ENCODE data around the gene ABHD17A.
A peak's percentile ranks its signal among the peaks of the same experiment; 100 is the strongest.
"Not testable (repeated sequence)": the region's sequence is repeated elsewhere in the genome, so short reads cannot be mapped to it uniquely, and the experiment has no call there.

ABHD17A gene

GRCh38 chr19:1911098-1911497 lies 25.8 kb upstream of the ABHD17A start:
- no peak for DNase-seq (ENCODE audit: low read depth in 1 of 2, low spot score in 1 of 2)

GRCh38 chr19:1910177-1910576 lies 24.9 kb upstream of the ABHD17A start:
- no peak for DNase-seq (ENCODE audit: low read depth in 1 of 2, low spot score in 1 of 2)

GRCh38 chr19:1909761-1910080 lies 24.4 kb upstream of the ABHD17A start:
- no peak for DNase-seq (ENCODE audit: low read depth in 1 of 2, low spot score in 1 of 2)

DNA sequence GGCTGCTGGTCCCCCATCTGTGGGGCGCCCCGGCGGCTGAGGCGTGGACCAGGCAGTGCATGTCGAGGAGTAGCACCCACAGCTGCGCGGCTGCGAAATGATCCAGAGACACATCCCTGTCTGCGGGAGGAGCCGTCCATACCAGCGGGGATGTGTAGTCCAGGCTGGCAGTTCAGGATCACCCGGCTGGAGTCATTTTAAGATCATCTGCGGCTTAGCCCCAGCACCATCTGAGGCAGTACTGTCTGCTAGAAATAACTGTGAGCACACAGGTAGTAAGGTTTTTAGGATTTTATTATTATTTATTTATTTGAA lies 23.0 kb upstream of the ABHD17A start:
- no peak for DNase-seq (ENCODE audit: low read depth in 1 of 2, low spot score in 1 of 2)

DNA sequence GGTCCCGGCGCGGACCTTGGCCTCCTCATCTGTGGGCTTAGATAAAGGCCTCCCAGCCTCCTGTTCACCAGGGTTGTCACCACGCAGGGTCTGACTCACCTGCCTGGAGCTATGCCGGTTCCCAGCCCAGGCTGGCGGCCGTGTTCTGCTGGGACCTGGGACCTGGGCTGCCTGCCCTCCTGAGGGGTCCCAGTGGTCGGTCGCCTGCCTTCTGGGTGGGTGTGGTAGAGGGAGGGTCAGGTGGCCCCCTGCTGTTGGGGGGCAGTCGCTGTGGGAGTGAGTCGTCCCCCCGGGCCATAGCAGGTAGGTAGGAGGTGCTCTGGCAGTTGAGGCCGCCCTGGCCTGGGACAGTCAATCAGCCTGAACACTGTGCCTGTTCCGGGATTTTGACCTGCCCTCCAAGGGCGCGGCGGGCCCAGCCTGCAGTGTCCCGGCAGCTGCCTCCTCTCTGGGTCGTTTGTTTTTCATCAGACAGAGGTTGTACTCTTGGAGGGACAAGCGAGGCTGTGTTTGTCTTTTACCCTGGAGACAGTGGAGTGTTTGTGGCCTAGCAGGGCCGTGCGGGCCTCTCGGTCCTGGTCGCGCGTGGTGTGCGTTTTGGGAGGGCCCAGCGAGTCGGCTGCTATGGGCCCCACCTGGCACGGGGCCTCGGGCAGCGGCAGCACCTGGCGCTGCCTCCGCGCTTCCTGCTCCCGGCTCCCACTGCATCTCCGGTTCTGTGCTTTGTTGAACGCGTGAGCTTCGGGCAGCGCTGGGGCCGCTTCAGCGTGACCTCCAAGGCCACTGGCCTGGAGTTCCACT lies 22.5 kb upstream of the ABHD17A start:
- DNase-seq (ENCODE audit: low read depth in 1 of 2, low spot score in 1 of 2): no peak

GRCh38 chr19:1906985-1907562 lies 21.8 kb upstream of the ABHD17A start:
- no peak for DNase-seq (ENCODE audit: low read depth in 1 of 2, low spot score in 1 of 2)

- DNase-seq (ENCODE audit: low read depth in 1 of 2, low spot score in 1 of 2): no peak
Observed at GRCh38 chr19:1905863-1906375, 20.6 kb upstream of the ABHD17A start.

- peak; percentile 91 to 97 for DNase-seq (ENCODE audit: low read depth in 1 of 2, low spot score in 1 of 2)
Observed at GRCh38 chr19:1905110-1905862, 20.0 kb upstream of the ABHD17A start, which contains the start of the genes ADAT3 and SCAMP4. ADAT3 (plus strand) TSS chr19:1905399; CDS start chr19:1912048, 6,649 bp downstream. SCAMP4 (plus strand) TSS chr19:1905399; CDS start chr19:1915020, 9,621 bp downstream.

- no peak for DNase-seq (ENCODE audit: low read depth in 1 of 2, low spot score in 1 of 2)
Observed at GRCh38 chr19:1904860-1905109, 19.5 kb upstream of the ABHD17A start.

DNA sequence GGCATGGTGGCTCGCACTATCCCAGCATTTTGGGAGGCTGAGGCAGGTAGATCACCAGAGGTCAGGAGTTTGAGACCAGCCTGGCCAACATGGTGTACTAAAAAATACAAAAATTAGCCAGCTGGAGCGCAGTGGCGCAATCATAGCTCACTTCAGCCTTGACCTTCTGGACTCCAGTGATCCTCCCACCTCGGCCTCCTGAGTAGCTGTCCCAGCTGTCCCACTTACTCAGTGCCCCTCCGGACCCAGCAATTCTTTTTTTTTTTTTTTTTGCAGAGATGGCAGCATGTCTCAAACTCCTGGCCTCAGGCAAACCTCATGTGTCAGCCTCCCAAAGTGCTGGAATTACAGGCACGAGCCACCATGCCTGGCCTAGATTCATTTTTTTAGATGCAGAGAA lies 17.6 kb upstream of the ABHD17A start:
- DNase-seq (ENCODE audit: low read depth in 1 of 2, low spot score in 1 of 2): no peak

- no peak for DNase-seq (ENCODE audit: low read depth in 1 of 2, low spot score in 1 of 2)
Observed at GRCh38 chr19:1901940-1902404, 16.7 kb upstream of the ABHD17A start.

DNA sequence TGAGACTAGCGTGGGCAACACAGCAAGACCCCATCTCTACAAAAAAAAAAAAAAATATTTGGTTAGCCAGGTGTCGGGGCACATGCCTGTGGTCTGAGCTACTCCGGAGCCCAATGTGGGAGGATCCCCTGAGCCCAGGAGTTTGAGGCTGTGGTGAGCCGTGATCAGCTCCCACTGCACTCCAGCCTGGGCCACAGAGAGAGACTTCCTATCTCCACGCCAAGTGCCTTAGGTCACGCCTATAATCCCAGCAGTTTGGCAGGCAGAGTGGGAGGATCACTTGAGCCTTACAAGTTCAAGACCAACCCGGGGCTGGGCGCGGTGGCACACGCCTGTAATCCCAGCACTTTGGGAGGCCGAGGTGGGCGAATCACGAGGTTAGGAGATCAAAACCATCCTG lies 11.2 kb upstream of the ABHD17A start:
- DNase-seq (ENCODE audit: low read depth in 1 of 2, low spot score in 1 of 2): no peak

DNA sequence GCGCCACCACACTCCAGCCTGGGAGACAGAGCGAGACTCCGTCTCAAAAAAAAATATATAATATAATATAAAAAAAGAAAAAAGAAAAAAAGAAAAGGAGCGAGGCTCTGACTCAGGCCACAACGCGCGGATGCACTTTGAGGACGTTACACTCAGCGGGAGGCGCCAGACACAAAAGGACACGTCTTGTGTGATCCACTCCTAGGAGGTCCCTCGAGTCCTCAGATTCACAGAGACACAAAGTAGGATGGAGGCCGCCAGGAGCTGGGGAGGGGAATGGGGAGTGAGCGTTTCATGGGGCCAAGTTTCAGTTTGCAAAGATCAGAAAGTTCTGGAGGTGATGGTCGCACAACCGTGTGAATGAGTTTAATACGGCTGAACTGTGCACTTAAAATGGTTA lies 8.5 kb upstream of the ABHD17A start:
- no peak for DNase-seq (ENCODE audit: low read depth in 1 of 2, low spot score in 1 of 2)

DNA sequence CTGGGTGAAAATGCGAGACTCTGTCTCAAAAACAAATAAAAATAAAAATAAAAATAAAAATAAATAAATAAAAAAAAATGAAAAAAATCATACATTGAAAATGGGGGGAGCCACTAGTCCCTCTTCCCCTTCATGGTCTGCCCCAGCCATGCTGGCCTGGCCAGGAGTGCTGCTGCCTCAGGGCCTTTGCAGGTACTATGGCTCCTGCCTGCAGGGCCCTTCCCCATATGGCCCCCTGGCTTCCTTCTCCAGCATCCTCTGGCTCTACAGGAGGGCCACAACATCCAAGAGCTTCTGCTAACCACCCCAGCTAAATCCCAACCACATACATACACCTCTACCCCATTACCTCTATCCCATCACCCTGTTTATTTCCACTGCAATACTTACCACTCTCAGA lies 4.6 kb upstream of the ABHD17A start:
- DNase-seq (ENCODE audit: low read depth in 1 of 2, low spot score in 1 of 2): no peak

DNA sequence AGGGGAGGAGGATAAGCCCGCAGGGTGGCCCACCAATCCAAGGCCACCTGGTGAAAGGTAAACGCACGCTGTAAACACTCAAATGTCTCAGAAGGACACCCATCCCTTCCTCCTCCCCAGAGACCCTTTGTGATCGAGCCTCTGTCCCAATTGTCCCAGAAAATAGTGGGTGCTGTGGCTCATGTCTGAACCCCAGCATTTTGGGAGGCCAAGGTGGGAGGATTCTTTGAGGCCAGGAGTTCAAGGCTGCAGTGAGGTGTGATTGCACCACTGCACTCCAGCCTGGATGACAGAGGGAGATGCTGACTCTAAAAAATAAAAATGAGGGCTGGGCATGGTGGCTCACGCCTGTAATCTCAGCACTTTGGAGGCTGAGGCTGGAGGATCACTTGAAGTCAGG lies 3.1 kb upstream of the ABHD17A start:
- DNase-seq (ENCODE audit: low read depth in 1 of 2, low spot score in 1 of 2): no peak

DNA sequence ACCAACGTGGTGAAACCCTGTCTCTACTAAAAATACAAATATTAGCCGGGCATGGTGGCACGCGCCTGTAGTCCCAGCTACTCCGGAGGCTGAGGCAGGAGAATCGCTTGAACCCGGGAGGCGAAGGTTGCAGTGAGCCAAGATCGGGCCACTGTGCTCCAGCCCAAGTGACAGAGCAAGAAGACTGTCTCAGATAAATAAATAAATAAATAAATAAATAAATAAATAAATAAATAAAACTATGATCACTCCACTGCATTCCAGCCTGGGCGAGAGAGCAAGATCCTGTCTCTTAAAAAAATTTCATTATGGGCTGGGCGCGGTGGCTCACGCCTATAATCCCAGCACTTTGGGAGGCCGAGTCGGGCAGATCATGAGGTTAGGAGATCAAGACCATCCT lies 1.1 kb upstream of the ABHD17A start:
- DNase-seq (ENCODE audit: low read depth in 1 of 2, low spot score in 1 of 2): not testable (repeated sequence)

GRCh38 chr19:1884719-1885334 lies 469 bp downstream of the ABHD17A start:
- no peak for DNase-seq (ENCODE audit: low read depth in 1 of 2, low spot score in 1 of 2)

GRCh38 chr19:1884291-1884718 lies 991 bp downstream of the ABHD17A start:
- no peak for DNase-seq (ENCODE audit: low read depth in 1 of 2, low spot score in 1 of 2)

DNA sequence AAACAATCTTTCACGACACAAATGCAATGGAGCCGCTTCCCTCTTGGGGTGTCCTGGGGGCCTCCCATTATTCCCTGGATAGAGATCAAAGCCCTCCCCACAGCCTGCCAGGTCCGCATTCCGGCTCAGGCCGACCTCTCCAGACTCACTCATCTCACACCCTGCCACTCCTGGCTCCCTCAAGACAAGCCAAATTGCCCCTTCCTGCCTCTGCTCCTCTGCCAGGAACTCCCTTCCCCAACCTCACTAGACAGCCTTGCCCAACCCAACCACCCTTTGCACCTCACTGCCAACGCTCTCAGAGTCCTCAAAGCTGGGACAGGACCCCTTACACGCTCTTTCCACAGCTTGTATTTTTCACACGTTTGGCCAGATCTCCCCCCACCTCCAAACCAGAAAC lies 1.5 kb downstream of the ABHD17A start:
- DNase-seq (ENCODE audit: low read depth in 1 of 2, low spot score in 1 of 2): no peak

DNA sequence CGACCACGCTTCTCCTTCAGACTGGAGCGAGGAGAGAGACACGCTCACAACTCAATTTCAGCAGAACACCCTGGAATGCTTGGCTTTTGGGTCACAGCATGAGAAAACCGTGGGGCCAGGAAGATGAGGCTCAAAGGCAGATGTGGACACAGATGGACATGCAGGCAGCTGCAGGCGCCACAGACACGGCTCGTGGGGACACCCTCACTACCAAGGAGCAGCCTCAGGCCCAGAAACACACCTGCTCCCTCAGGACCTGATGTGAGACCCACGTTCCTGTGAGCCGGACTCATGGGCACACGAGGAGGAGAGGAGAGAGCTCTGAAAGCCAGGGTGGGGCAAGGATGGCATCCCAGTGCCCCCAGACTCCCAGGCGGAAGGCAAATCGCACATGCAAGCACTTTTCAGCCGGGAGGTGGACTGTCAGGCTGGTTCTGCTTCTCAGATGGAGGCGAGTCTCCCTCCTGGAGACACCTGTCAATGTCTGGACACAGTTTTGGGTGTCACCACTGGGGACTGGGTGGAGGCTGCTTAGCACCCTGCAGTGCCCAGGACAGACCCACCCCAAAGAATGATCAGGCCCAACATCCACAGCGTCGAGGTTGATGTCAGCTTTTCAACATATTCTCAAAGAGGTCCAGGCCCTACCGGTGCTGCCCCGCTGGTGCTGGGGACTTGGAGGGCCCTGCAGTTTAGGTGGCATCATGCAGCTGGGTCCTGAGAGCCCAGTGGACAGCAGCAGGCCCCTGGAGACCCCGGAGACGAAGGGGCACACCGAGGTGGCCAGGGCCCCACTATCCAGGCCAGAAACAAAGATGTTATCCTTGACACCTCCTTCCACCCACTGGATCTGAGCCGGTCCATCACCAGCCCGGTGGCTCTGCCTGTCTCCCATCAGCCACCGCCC lies 2.3 kb downstream of the ABHD17A start:
- DNase-seq (ENCODE audit: low read depth in 1 of 2, low spot score in 1 of 2): no peak

Measured in activated CD4-positive, alpha-beta T cell treated with anti-CD3 and anti-CD28 coated beads, Interleukin-2, amount 50 U/mL, for 24 hours (primary cell).